GM12864 (cell line): ENCODE results near the gene RELN.

Experiments used
- DNase-seq: peaks from one replicate; pipeline ENCODE4 v3.0.0-alpha.2; 2011; ENCODE audit warnings: low read depth
- H3K4me3 ChIP-seq: 2 replicates; pipeline ENCODE4 v1.5.1; 2011; ENCODE audit warnings: mild to moderate bottlenecking, low read depth, low read length, control low read depth
- TF ChIP-seq, protein P1 (sequence below): IDR thresholded peaks from 2 replicates; pipeline ENCODE4 v1.5.1; 2011; ENCODE audit warnings: low read depth, mild to moderate bottlenecking, moderate library complexity, low read length, control low read depth, inconsistent platforms; ENCODE audit errors: missing control alignments

Gene RELN

DNA sequence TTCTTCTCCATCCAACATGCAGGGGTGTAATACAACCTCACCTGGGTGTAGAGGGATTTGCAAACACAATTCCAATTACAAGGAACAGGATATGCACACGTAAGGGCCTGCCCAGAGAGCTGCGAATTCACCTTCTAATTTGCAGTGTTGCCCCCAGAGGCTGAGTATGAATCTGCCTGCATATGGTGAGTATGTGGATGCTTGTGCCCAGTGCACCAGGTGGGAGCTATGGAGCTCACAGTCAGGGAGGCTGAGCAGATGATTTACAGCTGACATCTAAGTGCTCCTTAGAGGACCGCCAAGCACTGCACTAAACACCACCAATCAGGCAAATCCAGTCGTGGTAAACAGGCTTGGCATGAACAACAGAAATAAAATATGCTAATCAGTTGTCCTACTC, 132.0 kb downstream of the RELN start:
- no peak for DNase-seq

DNA sequence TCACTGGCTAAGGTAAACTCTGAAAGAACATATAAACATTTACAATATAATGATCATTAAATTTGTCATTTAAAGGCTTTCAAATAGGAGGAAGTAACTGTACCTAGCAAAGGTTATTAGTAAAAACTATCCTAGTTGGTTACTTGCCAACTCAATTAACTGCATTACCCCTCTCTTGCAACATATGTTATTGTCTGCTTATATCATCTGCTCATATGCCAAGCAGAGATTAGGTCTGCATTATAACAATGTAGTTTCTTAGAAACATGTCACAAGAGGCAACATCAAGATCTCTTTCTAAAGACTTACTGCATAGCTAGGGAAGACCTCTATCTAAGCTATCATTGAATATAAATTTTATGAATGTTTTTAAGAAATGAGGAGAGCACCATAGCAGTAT, 132.5 kb downstream of the RELN start:
- no peak overlapping the region for H3K4me3 ChIP-seq
- no peak for DNase-seq
- TF ChIP-seq, protein P1, sequence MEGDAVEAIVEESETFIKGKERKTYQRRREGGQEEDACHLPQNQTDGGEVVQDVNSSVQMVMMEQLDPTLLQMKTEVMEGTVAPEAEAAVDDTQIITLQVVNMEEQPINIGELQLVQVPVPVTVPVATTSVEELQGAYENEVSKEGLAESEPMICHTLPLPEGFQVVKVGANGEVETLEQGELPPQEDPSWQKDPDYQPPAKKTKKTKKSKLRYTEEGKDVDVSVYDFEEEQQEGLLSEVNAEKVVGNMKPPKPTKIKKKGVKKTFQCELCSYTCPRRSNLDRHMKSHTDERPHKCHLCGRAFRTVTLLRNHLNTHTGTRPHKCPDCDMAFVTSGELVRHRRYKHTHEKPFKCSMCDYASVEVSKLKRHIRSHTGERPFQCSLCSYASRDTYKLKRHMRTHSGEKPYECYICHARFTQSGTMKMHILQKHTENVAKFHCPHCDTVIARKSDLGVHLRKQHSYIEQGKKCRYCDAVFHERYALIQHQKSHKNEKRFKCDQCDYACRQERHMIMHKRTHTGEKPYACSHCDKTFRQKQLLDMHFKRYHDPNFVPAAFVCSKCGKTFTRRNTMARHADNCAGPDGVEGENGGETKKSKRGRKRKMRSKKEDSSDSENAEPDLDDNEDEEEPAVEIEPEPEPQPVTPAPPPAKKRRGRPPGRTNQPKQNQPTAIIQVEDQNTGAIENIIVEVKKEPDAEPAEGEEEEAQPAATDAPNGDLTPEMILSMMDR, result no peak

More for the DNA sequence above, 132.0 kb downstream of the RELN start:
- TF ChIP-seq, protein P1, result no peak
- H3K4me3 ChIP-seq, result no peak overlapping the region

DNA sequence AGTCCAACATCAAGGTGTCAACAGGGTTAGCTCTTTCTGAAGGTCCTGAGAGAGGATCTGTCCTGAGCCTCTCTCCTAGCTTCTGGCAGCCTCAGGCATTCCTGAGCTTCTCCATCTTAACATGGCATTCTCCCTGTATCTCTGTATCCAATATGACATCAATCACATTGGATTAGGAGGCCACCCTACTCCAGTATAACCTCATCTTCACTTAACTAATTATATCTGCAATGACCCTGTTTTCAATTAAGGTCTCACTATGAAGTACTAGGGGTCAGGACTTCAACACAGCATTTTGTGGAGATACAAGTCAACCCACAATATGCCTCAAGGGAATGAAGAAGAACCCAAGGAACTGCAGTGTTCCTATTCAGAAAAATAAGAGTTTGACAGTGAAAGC, 133.8 kb downstream of the RELN start:
- no peak overlapping the region for H3K4me3 ChIP-seq
- DNase-seq, result no peak
- TF ChIP-seq, protein P1, result no peak

DNA sequence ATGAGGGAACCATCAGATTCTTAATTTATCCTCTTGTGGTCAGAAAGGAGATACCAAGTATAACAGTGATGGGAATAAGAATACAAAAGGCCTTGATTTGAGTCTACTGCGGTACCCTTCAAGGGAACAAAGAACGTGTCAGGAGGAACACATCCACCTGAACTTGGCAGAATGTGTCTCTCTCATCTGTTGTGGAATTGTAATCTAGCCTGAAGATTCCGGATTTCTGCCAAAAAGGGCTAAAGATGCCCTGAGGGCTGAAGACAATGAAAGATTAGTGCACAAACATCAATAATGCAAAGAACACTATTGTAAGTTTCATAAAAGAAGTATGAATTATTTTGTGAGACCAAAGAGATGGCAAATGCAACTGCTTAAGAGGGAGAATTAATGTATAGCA, 134.8 kb downstream of the RELN start:
- no peak for DNase-seq
- H3K4me3 ChIP-seq, result no peak overlapping the region
- TF ChIP-seq, protein P1, result no peak

DNA sequence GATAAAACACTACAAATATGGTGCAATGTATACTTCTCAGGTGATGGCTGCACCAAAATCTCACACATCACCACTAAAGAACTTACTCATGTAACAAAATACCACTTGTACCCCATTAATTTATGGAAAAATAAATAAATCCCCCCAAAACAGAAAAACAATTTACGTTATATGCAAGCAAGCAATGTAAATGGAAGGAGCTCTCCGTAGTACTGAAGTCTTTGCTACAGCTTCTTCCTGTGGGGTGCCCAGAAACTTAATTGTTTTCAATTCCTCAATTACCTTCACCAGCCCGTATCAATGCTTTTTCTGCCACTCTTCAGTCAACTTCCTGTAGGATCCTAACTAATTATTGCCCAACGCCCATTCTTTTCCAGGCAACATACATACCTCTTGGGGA, 138.1 kb downstream of the RELN start:
- DNase-seq, result no peak
- H3K4me3 ChIP-seq, result no peak overlapping the region
- TF ChIP-seq, protein P1, result no peak

DNA sequence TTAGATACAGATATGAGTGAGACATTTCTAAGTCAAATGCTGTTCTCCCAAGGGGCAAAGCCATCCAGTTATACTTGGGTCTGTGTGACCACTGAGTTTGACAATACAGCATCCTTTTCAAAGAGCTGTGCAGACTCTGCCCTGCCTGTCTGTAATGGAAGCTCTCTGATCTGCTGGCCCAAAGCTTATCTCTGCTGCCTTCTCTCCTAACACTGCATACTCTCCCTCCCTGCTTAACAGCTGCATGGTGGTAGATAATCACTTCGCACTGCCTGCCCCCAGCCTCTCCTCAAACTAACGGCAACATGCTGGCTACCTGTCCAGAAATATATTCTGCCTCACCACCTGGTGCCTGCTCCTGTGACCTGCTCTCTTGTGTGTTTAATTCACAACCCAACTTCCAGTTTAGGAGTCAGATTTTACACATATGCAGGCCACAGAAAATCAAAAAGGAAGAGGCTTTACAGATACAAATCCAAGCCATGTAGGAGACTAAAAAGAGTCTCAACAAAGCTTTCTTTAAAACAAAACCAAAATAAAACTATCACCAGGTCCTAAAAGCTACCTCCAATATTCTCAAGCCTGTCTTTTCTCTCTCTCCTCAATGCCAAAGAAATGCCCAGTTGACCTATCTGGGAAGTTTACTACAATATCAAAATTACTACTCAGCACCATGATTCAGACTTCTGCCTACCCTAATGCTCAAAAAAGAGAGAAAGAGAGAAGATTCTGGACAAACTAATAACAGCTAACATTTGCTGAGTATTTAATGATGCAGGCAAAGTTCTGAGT, 145.6 kb downstream of the RELN start:
- DNase-seq, result no peak
- TF ChIP-seq, protein P1, result no peak
- H3K4me3 ChIP-seq, result no peak overlapping the region

DNA sequence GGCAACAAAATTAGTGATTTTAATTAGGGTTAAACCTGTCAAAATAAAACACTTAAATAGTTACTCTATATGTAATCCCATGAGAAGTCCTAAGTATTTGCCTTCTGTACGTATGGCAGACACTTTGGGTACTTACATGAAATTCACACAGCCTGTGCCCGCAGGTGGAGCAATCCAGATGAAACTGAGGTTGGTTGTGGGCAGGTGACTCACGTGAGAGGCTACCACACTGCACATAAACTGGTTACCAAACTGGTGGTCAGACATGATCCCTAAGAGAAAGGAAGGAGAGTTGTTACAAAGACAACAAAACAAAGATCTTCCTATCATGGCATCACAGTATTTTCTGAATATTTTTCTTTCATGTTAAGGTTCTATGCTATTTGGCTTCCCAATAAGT, 156.1 kb downstream of the RELN start:
- TF ChIP-seq, protein P1, result no peak

More for the DNA sequence above, 156.1 kb downstream of the RELN start:
- DNase-seq, result no peak
- no peak overlapping the region for H3K4me3 ChIP-seq
